Epithelial cell of esophagus (primary cell): ENCODE measurements around the gene WDR88.

ENCODE experiments used
- DNase-seq: peaks from one replicate; pipeline ENCODE4 v3.0.0; 2010; ENCODE audit warnings: low read depth
- H3K4me3 ChIP-seq: 2 replicates; pipeline ENCODE4 v1.5.1; 2011; ENCODE audit warnings: mild to moderate bottlenecking, low read length, control low read depth
- CTCF ChIP-seq: IDR thresholded peaks from 2 replicates; pipeline ENCODE4 v1.5.1; 2011; ENCODE audit warnings: low read depth, mild to moderate bottlenecking, low read length, control low read depth, inconsistent platforms; ENCODE audit not compliant: insufficient read depth; ENCODE audit errors: missing control alignments

WDR88 gene

GRCh38 chr19:33203529-33203928, 71.6 kb downstream of the WDR88 start:
- no peak for DNase-seq
- no peak for TF ChIP-seq CTCF
- no peak overlapping the region for H3K4me3 ChIP-seq

GRCh38 chr19:33204136-33204973, 72.4 kb downstream of the WDR88 start:
- TF ChIP-seq CTCF: no peak
- no peak for DNase-seq
- no peak overlapping the region for H3K4me3 ChIP-seq

GRCh38 chr19:33205110-33205509, 73.2 kb downstream of the WDR88 start:
- no peak overlapping the region for H3K4me3 ChIP-seq
- DNase-seq: no peak
- TF ChIP-seq CTCF: no peak

GRCh38 chr19:33205531-33206260, 73.8 kb downstream of the WDR88 start:
- no peak overlapping the region for H3K4me3 ChIP-seq
- no peak for DNase-seq
- no peak for TF ChIP-seq CTCF

- DNase-seq: no peak
- no peak overlapping the region for H3K4me3 ChIP-seq
- no peak for TF ChIP-seq CTCF
Measured at GRCh38 chr19:33206261-33207039, 74.5 kb downstream of the WDR88 start.

- no peak for TF ChIP-seq CTCF
- H3K4me3 ChIP-seq: no peak overlapping the region
- DNase-seq: no peak
Measured at GRCh38 chr19:33207040-33207620, 75.2 kb downstream of the WDR88 start.
